GM12878 (cell line): ENCODE data around the gene LSM12.

Experiments
- ATF3 ChIP-seq: IDR thresholded peaks from 2 replicates; pipeline ENCODE4 v1.6.1; 2011; ENCODE audit warnings: low read depth, mild to moderate bottlenecking, low read length, moderate library complexity, borderline replicate concordance; ENCODE audit errors: extremely low read depth
- BCL11A ChIP-seq: IDR thresholded peaks from 2 replicates; pipeline ENCODE4 v1.6.1; 2011; ENCODE audit warnings: low read depth, low read length
- CTCF ChIP-seq, 3 experiments: IDR thresholded peaks in 2 of 3; conservative IDR thresholded peaks in 1 of 3; 2 replicates each; pipeline ENCODE4 v1.5.1; 2011; ENCODE audit warnings: low read depth in 3 of 3, low read length in 3 of 3, mild to moderate bottlenecking in 3 of 3, control low read depth in 2 of 3, moderate library complexity in 2 of 3, inconsistent platforms in 1 of 3, mixed read lengths in 1 of 3; ENCODE audit not compliant: control insufficient read depth in 2 of 3, insufficient read depth in 1 of 3; ENCODE audit errors: extremely low read depth in 1 of 3
- HDAC2 ChIP-seq: fragments of 200-600 bp; sonication (generic); IDR thresholded peaks from 2 replicates; pipeline ENCODE4 v1.6.1; 2017
- NR2C2 ChIP-seq: IDR thresholded peaks from 2 replicates; pipeline ENCODE4 v1.6.1; 2011; ENCODE audit warnings: borderline replicate concordance, low read depth; ENCODE audit not compliant: control insufficient read depth, insufficient read length
- POLR2A ChIP-seq: IDR thresholded peaks from 2 replicates; pipeline ENCODE4 v1.6.1; 2011; ENCODE audit warnings: low read depth, mild to moderate bottlenecking, low read length
- POLR2AphosphoS5 ChIP-seq: IDR thresholded peaks from 2 replicates; pipeline ENCODE4 v1.6.1; 2011; ENCODE audit warnings: mild to moderate bottlenecking, low read length, inconsistent platforms
- TAF1 ChIP-seq: IDR thresholded peaks from 2 replicates; pipeline ENCODE4 v1.6.1; 2011; ENCODE audit warnings: mild to moderate bottlenecking, low read depth, low read length, borderline replicate concordance
- YBX1 ChIP-seq: fragments of 450-650 bp; IDR thresholded peaks from 2 replicates; pipeline ENCODE4 v1.6.1; 2016; ENCODE audit warnings: antibody characterized with exemption
- ZNF274 ChIP-seq: IDR thresholded peaks from one replicate; pipeline ENCODE4 v1.8.0; 2011; ENCODE audit not compliant: insufficient read length, insufficient read depth

- TF ChIP-seq POLR2A (no peak), CTCF (IDR thresholded peaks at IDR 0.05 in 2 of 3, conservative IDR thresholded peaks at IDR 0.05 in 1 of 3; ENCODE audit: control insufficient read depth in 2 of 3, extremely low read depth in 1 of 3, insufficient read depth in 1 of 3, low read depth in 3 of 3, low read length in 3 of 3) (no peak), POLR2AphosphoS5 (no peak), NR2C2 (no peak), TAF1 (no peak), ZNF274 (no peak), BCL11A (no peak), HDAC2 (no peak), ATF3 (no peak), YBX1 (no peak)
Observed at GRCh38 chr17:44024271-44024663, 42.2 kb downstream of the LSM12 start.
